Activated T-helper 1 cell treated with anti-CD3 and anti-CD28 coated beads, Interleukin-2, amount 50 U/mL, for 16 hours (primary cell): ENCODE data around the gene SPDYE11.
A peak's percentile ranks its signal among the peaks of the same experiment; 100 is the strongest.
"Not testable (repeated sequence)": the region's sequence is repeated elsewhere in the genome, so short reads cannot be mapped to it uniquely, and the experiment has no call there.

Source experiments
- DNase-seq, 2 donors: peaks; one replicate each; pipeline ENCODE4 v3.0.0-alpha.2; 2020; ENCODE audit warnings: low read depth in 1 of 2, low spot score in 1 of 2

SPDYE11 gene

GRCh38 chr7:73057811-73058210 lies at the start of gene SPDYE11:
Gene SPDYE11, minus strand, starts transcription at chr7:73057911. Its CDS starts 1,800 bp downstream, at chr7:73056111.
- not testable (repeated sequence) for DNase-seq

GRCh38 chr7:73085938-73086337 lies 28.2 kb upstream of the SPDYE11 start, which contains the start of gene SPDYE9:
Gene SPDYE9, minus strand, starts transcription at chr7:73086038. Its CDS starts 1,800 bp downstream, at chr7:73084238.
- DNase-seq = not testable (repeated sequence)

GRCh38 chr7:73029666-73030065 lies 28.0 kb downstream of the SPDYE11 start, which contains the start of gene SPDYE8:
Gene SPDYE8, minus strand, starts transcription at chr7:73029766. Its CDS starts 1,800 bp downstream, at chr7:73027966.
- DNase-seq = not testable (repeated sequence)

- not testable (repeated sequence) for DNase-seq
Measured at GRCh38 chr7:73006491-73006890, 51.2 kb downstream of the SPDYE11 start.

- DNase-seq = peak; percentile 70 to 83
Measured at GRCh38 chr7:73005693-73006447, 51.8 kb downstream of the SPDYE11 start.

GRCh38 chr7:73005356-73005692 lies 52.4 kb downstream of the SPDYE11 start:
- peak; percentile 44 to 63 for DNase-seq

- DNase-seq = not testable (repeated sequence)
Measured at GRCh38 chr7:72997887-72998468, 59.7 kb downstream of the SPDYE11 start.
